Ramos (cell line): ENCODE data around the gene PMFBP1.

ENCODE experiments used
- in situ Hi-C: fragments of 300-500 bp; cut with MboI; formaldehyde crosslinking; loops from one replicate; pipeline ENCODE4 v1.14.3; 2022; ENCODE audit warnings: low sequenced_read_pairs; ENCODE audit not compliant: unreplicated experiment

The PMFBP1 gene

GRCh38 chr16:72172105-72173034 is at the start of gene PMFBP1:
Gene PMFBP1 (minus strand): TSS chr16:72172155. CDS start chr16:72171208, 947 bp downstream.
- in situ Hi-C loops, result no loop called here

GRCh38 chr16:72221630-72222024 is 49.7 kb upstream of the PMFBP1 start:
- in situ Hi-C loops, result no loop called here

- in situ Hi-C loops, result no loop called here
These were observed 49.1 kb upstream of the PMFBP1 start for GRCh38 chr16:72220875-72221629.

- in situ Hi-C loops, result no loop called here
These were observed 47.3 kb upstream of the PMFBP1 start for GRCh38 chr16:72219282-72219681.

GRCh38 chr16:72216767-72217166 is 44.8 kb upstream of the PMFBP1 start:
- in situ Hi-C loops, result no loop called here

GRCh38 chr16:72214821-72215220 is 42.9 kb upstream of the PMFBP1 start:
- in situ Hi-C loops, result no loop called here

- in situ Hi-C loops, result no loop called here
These were observed 39.2 kb upstream of the PMFBP1 start for GRCh38 chr16:72211110-72211509.

- in situ Hi-C loops, result no loop called here
These were observed 38.6 kb upstream of the PMFBP1 start for GRCh38 chr16:72210555-72210954.

GRCh38 chr16:72210072-72210471 is 38.1 kb upstream of the PMFBP1 start:
- in situ Hi-C loops, result no loop called here

GRCh38 chr16:72206299-72206698 is 34.3 kb upstream of the PMFBP1 start:
- in situ Hi-C loops, result no loop called here

- in situ Hi-C loops, result no loop called here
These were observed 31.4 kb upstream of the PMFBP1 start for GRCh38 chr16:72203401-72203800.

- in situ Hi-C loops, result no loop called here
These were observed 30.1 kb upstream of the PMFBP1 start for GRCh38 chr16:72202014-72202413.

- in situ Hi-C loops, result no loop called here
These were observed 29.4 kb upstream of the PMFBP1 start for GRCh38 chr16:72201387-72201786.

GRCh38 chr16:72199761-72200337 is 27.9 kb upstream of the PMFBP1 start:
- in situ Hi-C loops, result no loop called here

- in situ Hi-C loops, result no loop called here
These were observed 26.8 kb upstream of the PMFBP1 start for GRCh38 chr16:72198771-72199201.

GRCh38 chr16:72198021-72198711 is 26.2 kb upstream of the PMFBP1 start:
- in situ Hi-C loops, result no loop called here

GRCh38 chr16:72197545-72197944 is 25.6 kb upstream of the PMFBP1 start:
- in situ Hi-C loops, result no loop called here

- in situ Hi-C loops, result no loop called here
These were observed 23.7 kb upstream of the PMFBP1 start for GRCh38 chr16:72195609-72196008.

GRCh38 chr16:72191551-72191950 is 19.6 kb upstream of the PMFBP1 start:
- in situ Hi-C loops, result no loop called here

- in situ Hi-C loops, result no loop called here
These were observed 18.0 kb upstream of the PMFBP1 start for GRCh38 chr16:72189865-72190371.
